RPMI7951 (cell line): ENCODE measurements around the gene ARSH. TPM values are rescaled to one million over a fixed set of nuclear protein-coding genes. Genes with fewer than 3 reads are reported as not detected.
"Not testable (repeated sequence)": the region's sequence is repeated elsewhere in the genome, so short reads cannot be mapped to it uniquely, and the experiment has no call there.

Experiments used
- DNase-seq: peaks from one replicate; pipeline ENCODE4 v3.0.0-alpha.2; 2012; ENCODE audit warnings: low read depth
- total RNA-seq: library from RNA; depleted of rRNA; stranded (reverse); fragments of >200 nt; shearing (Covaris generic); gene quantifications from 2 replicates; pipeline ENCODE4 v1.2.3, GENCODE V29; 2014; rRNA removed

The ARSH gene, protein sequence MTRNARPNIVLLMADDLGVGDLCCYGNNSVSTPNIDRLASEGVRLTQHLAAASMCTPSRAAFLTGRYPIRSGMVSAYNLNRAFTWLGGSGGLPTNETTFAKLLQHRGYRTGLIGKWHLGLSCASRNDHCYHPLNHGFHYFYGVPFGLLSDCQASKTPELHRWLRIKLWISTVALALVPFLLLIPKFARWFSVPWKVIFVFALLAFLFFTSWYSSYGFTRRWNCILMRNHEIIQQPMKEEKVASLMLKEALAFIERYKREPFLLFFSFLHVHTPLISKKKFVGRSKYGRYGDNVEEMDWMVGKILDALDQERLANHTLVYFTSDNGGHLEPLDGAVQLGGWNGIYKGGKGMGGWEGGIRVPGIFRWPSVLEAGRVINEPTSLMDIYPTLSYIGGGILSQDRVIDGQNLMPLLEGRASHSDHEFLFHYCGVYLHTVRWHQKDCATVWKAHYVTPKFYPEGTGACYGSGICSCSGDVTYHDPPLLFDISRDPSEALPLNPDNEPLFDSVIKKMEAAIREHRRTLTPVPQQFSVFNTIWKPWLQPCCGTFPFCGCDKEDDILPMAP
- total RNA-seq, result not detected in 2 replicates

- DNase-seq, result no peak
These were observed at the start of gene ARSH for GRCh38 chrX:3006495-3006894. Gene ARSH (plus strand): TSS chrX:3006546. CDS start chrX:3006613, 67 bp downstream.

DNA sequence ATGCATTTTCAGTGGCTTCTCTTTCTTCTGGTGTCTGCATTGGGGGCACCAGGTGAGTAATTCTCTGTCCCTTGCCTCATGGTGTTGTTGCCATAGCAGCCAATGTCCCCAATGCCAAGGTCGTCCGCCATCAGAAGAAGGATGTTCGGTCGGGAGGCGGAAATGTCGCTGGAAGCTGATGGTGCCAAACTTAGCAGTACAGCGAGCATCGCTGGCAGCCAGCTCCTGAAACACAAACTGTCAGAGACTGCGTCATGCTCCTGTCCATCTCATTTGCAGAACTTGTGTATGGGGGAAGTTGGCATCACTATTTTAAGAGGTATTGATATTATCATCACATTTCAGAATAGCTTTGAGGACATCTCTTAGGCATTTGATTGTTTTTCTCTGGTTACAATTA, 48.1 kb upstream of the ARSH start:
- DNase-seq, result no peak

DNA sequence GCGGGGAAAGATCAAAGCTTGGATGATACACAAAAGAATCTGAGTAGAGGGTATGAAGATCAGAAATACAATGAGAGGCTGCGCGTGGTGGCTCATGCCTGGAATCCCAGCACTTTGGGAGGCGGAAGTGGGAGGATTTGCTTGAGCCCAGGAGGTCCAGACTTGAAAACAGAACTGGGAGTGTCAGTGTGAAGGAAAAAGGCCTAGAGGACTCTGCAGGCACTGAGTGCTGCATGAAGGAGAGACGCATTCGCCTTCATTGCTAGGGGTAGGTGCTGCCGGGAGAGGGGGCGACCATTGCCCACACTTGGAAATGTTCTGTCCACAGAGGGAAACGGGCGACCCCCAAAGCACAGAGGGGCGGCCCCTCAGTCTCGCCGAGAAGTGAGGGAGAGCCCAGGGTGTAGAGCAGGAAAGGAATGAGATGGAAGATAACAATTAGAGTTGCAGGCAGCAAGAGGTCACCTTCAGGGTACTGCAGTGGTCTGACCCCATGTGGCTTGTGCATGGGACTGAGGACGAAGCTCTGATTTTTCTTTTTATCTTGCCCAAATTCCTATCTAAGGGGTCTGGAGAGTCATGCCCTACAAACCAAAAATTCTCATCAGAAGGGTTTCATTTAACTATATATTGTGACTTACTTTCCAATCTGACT, 45.4 kb upstream of the ARSH start:
- DNase-seq, result no peak

- DNase-seq, result no peak
These were observed 44.0 kb upstream of the ARSH start for GRCh38 chrX:2962381-2962780.

- not testable (repeated sequence) for DNase-seq
These were observed 42.9 kb upstream of the ARSH start for GRCh38 chrX:2963449-2963848.

GRCh38 chrX:2963992-2964794, 42.2 kb upstream of the ARSH start:
- DNase-seq, result peak; percentile 62

DNA sequence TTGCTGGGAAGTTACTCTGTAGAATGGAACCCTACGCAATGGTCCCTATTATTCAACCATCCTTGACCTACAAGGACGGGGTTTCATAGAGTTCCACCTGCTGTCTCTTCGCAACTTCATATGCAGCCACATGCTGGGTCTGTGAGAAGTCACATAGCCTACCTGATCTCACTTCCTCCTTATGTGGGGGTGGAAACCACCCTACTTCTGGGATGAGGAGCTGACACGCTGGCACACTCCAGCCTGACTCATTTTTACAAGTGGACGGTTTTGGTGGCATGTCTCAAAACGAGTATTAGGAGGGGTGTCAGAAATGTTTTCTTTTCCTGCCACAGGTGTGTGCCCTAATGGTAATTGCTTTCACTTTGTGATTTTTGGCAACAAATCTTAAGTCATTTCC, 40.4 kb upstream of the ARSH start:
- no peak for DNase-seq

DNA sequence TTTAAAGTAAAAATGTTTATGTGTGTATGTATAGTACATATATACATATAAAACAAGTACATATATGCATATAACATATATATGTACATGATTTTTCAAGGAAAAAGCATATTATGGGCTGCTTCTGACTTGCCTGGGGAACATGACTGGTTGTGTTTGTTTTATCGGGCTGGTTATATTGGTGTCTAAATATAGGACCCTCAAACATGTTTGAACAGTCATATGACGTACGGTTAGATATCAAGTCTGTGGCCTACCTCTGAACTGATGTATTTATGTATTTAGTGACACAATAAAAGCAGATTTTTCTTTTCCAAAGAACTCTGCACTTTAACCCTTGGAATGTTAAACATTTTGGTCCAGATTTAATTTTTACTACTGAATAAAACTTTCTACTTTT, 39.3 kb upstream of the ARSH start:
- no peak for DNase-seq

DNA sequence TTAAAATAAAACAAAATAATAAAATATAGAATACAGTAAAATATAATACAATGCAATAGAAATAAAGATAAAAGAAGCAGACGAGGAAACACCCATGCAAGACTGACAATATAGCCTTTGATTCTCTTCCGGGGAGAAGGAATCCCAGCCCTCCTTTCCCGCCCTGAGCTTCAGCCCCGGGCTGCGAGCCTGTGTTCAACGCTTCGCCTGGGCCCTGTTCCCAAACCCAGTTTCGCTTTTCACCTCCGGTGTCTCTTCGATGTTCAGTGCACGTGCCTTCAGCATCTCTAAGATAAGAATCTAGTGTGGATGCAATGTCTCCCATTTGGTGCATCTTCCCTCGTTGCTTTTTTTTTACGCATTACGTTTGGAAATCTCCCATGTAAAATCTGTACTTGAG, 38.8 kb upstream of the ARSH start:
- DNase-seq, result peak; percentile 44

DNA sequence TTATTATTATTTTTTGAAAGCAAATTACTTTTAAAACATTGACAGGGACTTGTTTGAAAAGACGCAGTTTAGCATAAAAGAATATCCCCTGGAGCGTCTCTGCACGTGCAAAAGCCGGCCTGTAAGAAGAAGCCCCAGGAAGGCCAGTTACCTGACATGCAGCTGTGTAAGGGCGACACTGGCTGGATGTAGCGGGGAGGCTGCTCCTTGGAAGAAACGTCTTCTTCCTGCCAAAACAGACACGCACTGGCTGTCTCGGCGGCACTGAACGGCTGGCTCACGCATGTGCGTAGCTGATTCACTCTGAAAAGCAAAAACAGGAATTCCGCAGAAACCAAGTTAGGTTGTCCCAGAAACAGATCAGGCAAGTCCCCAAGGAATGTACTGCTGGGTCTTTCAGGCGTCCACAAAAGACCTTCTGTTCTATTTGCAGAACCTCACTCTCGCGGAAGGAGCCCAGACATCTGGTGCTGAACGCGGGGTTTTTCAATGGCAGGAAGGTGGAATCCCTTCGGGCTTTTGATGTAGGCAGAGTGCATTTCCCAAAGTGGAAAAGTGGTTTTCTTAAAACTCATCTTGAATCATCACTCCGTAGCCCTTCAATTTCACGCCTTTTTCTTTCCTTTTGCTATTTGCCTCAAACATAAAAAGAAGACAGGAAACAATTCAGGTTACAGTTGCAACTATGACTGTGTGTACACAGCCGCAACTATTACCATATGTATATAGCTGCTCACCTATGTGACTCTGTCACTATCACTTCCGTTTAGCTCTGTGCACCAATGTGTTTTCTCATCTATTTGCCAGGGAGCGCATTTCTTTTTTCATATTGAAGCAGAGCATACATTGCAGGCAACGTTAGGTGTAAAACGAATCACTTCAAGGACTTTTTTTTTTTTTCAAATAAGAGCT, 38.1 kb upstream of the ARSH start:
- DNase-seq, result peak; percentile 80

DNA sequence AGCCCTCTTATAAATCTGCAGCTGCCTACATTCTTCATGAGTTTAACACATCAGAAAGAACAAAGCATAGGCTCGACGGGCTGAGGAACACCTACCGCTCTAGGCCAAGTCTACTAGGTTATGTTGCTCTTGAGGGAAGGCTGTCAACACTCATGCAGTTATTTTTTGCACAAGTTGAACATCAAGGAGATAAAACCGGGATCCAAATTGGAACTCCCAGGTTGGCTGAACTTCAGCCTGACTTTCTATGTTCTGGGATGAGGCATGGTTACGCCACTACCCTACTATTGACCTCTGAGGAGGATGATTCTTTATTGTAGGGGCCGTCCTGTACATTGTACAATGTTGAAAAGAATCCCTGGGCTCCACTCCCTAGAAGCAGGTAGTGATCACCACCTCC, 37.3 kb upstream of the ARSH start:
- no peak for DNase-seq

DNA sequence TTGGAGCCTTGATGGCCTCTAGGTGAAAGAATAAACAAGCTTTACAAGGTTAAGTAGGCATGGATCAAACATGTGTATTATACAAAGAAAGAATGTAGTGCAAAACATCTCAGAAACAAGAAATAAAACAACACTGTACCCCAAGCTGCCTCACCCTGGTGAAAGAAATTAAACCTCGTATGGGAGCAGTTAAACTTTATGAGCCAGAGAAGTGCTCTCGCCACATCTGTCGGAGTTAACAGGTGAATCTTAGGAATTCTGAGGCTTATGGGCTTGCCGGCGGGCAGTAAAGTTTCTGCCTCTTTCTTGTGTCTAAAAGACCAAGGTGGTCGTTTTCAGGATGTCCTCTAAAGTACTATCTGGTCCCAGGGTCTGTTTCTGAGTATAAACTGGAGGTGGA, 34.0 kb upstream of the ARSH start:
- no peak for DNase-seq

DNA sequence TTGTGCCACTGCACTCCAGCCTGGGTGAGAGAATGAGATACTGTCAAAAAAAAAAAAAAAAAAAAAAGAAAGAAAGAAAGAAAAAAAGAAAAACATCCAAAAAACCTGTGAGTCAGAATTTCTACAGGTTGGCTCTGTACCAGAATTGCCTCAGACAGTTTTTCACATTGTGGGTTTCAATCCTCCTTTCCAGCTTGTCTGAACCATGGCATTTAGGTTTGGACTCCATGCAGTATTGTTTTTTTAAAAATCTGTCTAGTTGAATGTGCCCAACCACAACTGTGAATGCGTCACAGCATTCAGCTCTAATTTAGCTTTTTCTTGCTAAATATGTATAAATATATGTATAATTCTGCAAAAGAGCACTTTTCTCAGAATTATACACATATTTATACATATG, 31.4 kb upstream of the ARSH start:
- peak; percentile 11 for DNase-seq

GRCh38 chrX:2978639-2979038, 27.7 kb upstream of the ARSH start:
- not testable (repeated sequence) for DNase-seq

GRCh38 chrX:2984342-2984741, 22.0 kb upstream of the ARSH start:
- no peak for DNase-seq

DNA sequence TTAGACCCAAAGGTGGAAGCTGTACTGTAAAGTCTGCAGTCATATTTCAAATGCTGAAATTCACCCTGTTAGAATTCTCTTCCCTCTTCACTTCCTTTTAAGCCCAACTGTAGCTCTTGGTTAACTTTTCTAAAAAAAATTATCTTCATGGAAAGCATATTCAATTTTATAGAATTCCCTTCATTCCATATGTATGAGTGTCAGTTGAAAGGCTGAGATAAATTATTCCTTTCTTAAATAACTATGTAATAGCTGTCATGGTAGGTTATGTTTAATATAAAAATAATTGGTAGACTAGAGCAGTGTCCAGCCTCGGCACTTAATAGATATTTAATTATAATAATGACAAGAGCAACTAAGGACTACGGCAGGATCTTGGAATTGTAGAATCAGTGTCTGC, 16.8 kb upstream of the ARSH start:
- DNase-seq, result no peak

DNA sequence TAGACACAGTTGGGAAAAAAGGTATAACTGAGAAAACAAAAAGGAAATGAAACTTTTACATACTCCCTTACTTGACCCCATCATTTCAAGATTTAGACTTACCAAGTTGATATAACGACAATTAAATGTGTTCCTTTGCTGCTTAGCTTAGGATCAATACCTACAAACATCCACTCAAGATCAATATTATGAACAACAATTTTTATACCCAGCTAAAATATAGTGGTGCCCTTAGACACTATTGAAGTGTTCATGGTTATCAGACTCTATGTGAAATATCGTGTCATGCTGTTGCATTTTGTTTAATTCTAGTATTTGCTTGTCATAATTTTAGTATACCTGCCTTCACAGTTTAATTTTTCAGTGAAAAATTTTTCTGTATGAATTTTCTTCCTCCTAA, 4.2 kb downstream of the ARSH start:
- DNase-seq, result no peak

DNA sequence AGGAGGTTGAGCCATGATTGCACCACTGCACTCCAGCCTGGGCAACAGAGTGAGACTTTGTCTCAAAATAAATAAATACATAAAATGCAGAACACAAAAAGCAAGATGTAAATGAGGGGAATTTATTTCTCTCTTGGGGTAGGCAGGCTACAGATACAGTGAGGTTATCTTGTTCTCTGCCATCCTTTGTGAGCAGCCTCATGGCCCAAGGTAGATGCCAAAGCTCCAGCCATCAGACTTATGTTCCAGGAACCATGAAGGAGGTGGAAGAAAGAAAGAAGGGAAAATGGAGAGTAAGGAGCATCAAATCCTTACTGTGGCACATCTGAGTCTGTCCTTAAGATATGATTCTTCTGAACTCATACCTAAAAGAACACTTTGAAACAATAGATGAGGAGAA, 11.1 kb downstream of the ARSH start:
- DNase-seq, result no peak

GRCh38 chrX:3024176-3024575, 17.8 kb downstream of the ARSH start:
- DNase-seq, result no peak

DNA sequence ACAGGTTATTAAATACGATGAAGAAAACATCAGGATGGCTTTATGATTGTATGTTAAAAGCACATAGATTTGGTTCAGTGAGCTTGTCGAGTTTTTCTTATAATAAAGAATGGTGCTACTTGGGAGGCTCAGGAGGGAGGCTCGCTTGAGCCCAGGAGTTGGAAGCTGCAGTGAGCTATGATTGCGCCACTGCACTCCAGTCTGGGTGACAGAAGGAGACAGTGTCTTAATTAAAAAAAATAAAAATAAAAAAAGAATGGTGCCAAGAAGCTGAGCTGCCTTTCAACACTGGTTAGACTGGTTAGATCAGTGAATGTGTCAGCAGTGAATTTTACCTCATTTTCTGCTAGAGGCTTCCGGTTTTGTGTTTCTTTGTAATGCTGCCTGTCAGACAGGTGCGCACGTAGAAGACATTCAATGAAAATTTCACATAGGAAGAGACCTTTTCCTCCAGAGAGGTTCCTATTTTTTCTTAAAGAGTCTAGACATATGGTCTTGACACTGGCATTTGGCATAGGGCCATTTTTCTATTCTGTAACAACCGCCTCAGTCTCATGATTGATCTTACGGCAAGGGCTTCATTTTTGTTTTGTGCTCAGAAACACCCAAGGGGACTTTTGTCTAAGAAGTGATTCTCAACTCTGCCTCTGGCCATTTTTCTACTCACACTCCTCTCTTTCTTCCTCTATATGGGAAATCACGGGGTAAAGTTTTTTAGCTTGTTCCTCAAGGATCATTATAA, 19.9 kb downstream of the ARSH start:
- no peak for DNase-seq
